ENCODE measurements around the gene AMPD2.

AMPD2 gene

GRCh38 chr1:109619576-109620400 lies at the start of gene AMPD2, which contains the start of gene GNAT2:
AMPD2 (plus strand) TSS chr1:109619837; CDS start chr1:109621176, 1,339 bp downstream.
GNAT2 (minus strand) TSS chr1:109619616; CDS start chr1:109612870, 6,746 bp downstream.
- peak; percentile 63 for DNase-seq

GRCh38 chr1:109570414-109570813 lies 49.2 kb upstream of the AMPD2 start:
- no peak for DNase-seq

GRCh38 chr1:109573785-109574184 lies 45.9 kb upstream of the AMPD2 start:
- no peak for DNase-seq

- DNase-seq = no peak
These were observed 40.6 kb upstream of the AMPD2 start for GRCh38 chr1:109578947-109579443.

GRCh38 chr1:109579491-109579890 lies 40.1 kb upstream of the AMPD2 start:
- DNase-seq = no peak

- DNase-seq = no peak
These were observed 37.6 kb upstream of the AMPD2 start for GRCh38 chr1:109582021-109582420.

- DNase-seq = no peak
These were observed 34.9 kb upstream of the AMPD2 start for GRCh38 chr1:109584766-109585165.

- DNase-seq = no peak
These were observed 33.6 kb upstream of the AMPD2 start for GRCh38 chr1:109586055-109586454.

- DNase-seq = no peak
These were observed 30.5 kb upstream of the AMPD2 start for GRCh38 chr1:109589177-109589576.

- no peak for DNase-seq
These were observed 30.0 kb upstream of the AMPD2 start for GRCh38 chr1:109589679-109590078.

GRCh38 chr1:109592916-109593315 lies 26.7 kb upstream of the AMPD2 start:
- no peak for DNase-seq

GRCh38 chr1:109595531-109595930 lies 24.1 kb upstream of the AMPD2 start:
- no peak for DNase-seq

- DNase-seq = no peak
These were observed 21.5 kb upstream of the AMPD2 start for GRCh38 chr1:109598156-109598555.

- DNase-seq = no peak
These were observed 21.0 kb upstream of the AMPD2 start for GRCh38 chr1:109598655-109599054.

- no peak for DNase-seq
These were observed 16.4 kb upstream of the AMPD2 start for GRCh38 chr1:109603229-109603628.

- DNase-seq = no peak
These were observed 14.3 kb upstream of the AMPD2 start for GRCh38 chr1:109605381-109605780.

- no peak for DNase-seq
These were observed 9.8 kb upstream of the AMPD2 start for GRCh38 chr1:109609881-109610280.

GRCh38 chr1:109610609-109611307 lies 8.9 kb upstream of the AMPD2 start:
- DNase-seq = no peak

- DNase-seq = no peak
These were observed 8.2 kb upstream of the AMPD2 start for GRCh38 chr1:109611308-109611990.

- no peak for DNase-seq
These were observed 6.1 kb upstream of the AMPD2 start for GRCh38 chr1:109613361-109614147.

GRCh38 chr1:109615879-109616278 lies 3.8 kb upstream of the AMPD2 start:
- DNase-seq = no peak

- no peak for DNase-seq
These were observed 3.2 kb upstream of the AMPD2 start for GRCh38 chr1:109616391-109616790.

Data from stimulated activated naive CD4-positive, alpha-beta T cell treated with Interleukin-2 at 50 U/mL for 16 hours (primary cell).